ENCODE results near the gene TMEM125.

The TMEM125 gene

GRCh38 chr1:43317817-43318471 lies 48.2 kb downstream of the TMEM125 start:
- Histone ChIP-seq H3K27ac (replicated peaks) (no peak overlapping the region), H3K4me3 (replicated peaks; ENCODE audit: insufficient read depth, low read length) (no peak overlapping the region), H3K27me3 (ENCODE audit: insufficient read depth, poor library complexity, severe bottlenecking) (no peaks in the 10 kb centered on the region)
- no peak for TF ChIP-seq CTCF (IDR thresholded peaks at IDR 0.05; ENCODE audit: insufficient read depth, low read length)
- no peak for TF ChIP-seq SPI1 (IDR thresholded peaks at IDR 0.05; ENCODE audit: borderline replicate concordance, low read depth)
- no peak for TF ChIP-seq REST (IDR thresholded peaks at IDR 0.05; ENCODE audit: insufficient replicate concordance, low read depth)
- TF ChIP-seq POLR2AphosphoS5 (IDR thresholded peaks at IDR 0.05; ENCODE audit: low read depth), result no peak
- no peak for TF ChIP-seq GABPA (IDR thresholded peaks at IDR 0.05; ENCODE audit: low read depth)
- no peak for DNase-seq (ENCODE audit: low read depth in 1 of 2, low spot score in 1 of 2)

GRCh38 chr1:43318831-43319230 lies 49.0 kb downstream of the TMEM125 start:
- no peak overlapping the region for H3K4me3 ChIP-seq (replicated peaks; ENCODE audit: insufficient read depth, low read length)
- H3K27me3 ChIP-seq (ENCODE audit: insufficient read depth, poor library complexity, severe bottlenecking), result no peaks in the 10 kb centered on the region
- no peak for TF ChIP-seq CTCF (IDR thresholded peaks at IDR 0.05; ENCODE audit: insufficient read depth, low read length)
- no peak for TF ChIP-seq SPI1 (IDR thresholded peaks at IDR 0.05; ENCODE audit: borderline replicate concordance, low read depth)
- TF ChIP-seq GABPA (IDR thresholded peaks at IDR 0.05; ENCODE audit: low read depth), result no peak
- TF ChIP-seq POLR2AphosphoS5 (IDR thresholded peaks at IDR 0.05; ENCODE audit: low read depth), result no peak
- TF ChIP-seq REST (IDR thresholded peaks at IDR 0.05; ENCODE audit: insufficient replicate concordance, low read depth), result no peak
- no peak overlapping the region for H3K27ac ChIP-seq (replicated peaks)
- no peak for DNase-seq (ENCODE audit: low read depth in 1 of 2, low spot score in 1 of 2)

- no peak overlapping the region for H3K27ac ChIP-seq (replicated peaks)
- no peak overlapping the region for H3K4me3 ChIP-seq (replicated peaks; ENCODE audit: insufficient read depth, low read length)
- H3K27me3 ChIP-seq (ENCODE audit: insufficient read depth, poor library complexity, severe bottlenecking), result no peaks in the 10 kb centered on the region
- no peak for TF ChIP-seq POLR2AphosphoS5 (IDR thresholded peaks at IDR 0.05; ENCODE audit: low read depth)
- TF ChIP-seq CTCF (IDR thresholded peaks at IDR 0.05; ENCODE audit: insufficient read depth, low read length), result no peak
- TF ChIP-seq SPI1 (IDR thresholded peaks at IDR 0.05; ENCODE audit: borderline replicate concordance, low read depth), result no peak
- TF ChIP-seq REST (IDR thresholded peaks at IDR 0.05; ENCODE audit: insufficient replicate concordance, low read depth), result no peak
- no peak for TF ChIP-seq GABPA (IDR thresholded peaks at IDR 0.05; ENCODE audit: low read depth)
- DNase-seq (ENCODE audit: low read depth in 1 of 2, low spot score in 1 of 2), result no peak
Observed at GRCh38 chr1:43319288-43319687, 49.5 kb downstream of the TMEM125 start.
